Kidney epithelial cell (primary cell): ENCODE data around the gene TSPAN16. TPM values are rescaled to one million over a fixed set of nuclear protein-coding genes. Genes with fewer than 3 reads are reported as not detected.
"Not testable (repeated sequence)": the region's sequence is repeated elsewhere in the genome, so short reads cannot be mapped to it uniquely, and the experiment has no call there.

ENCODE experiments used
- DNase-seq: peaks from one replicate; pipeline ENCODE4 v3.0.0-alpha.2; 2010; ENCODE audit warnings: low read depth
- H3K27me3 ChIP-seq: 2 replicates; pipeline ENCODE4 v1.6.0; 2011; ENCODE audit warnings: low read length; ENCODE audit not compliant: control insufficient read depth, insufficient read depth
- H3K36me3 ChIP-seq: 2 replicates; pipeline ENCODE4 v1.5.1; 2011; ENCODE audit warnings: low read length; ENCODE audit not compliant: control insufficient read depth, insufficient read depth
- H3K4me3 ChIP-seq: 2 replicates; pipeline ENCODE4 v1.5.1; 2011; ENCODE audit warnings: low read depth, mild to moderate bottlenecking, control low read depth, low read length
- total RNA-seq: library from RNA; depleted of rRNA; stranded (reverse); fragments of >200 nt; gene quantifications from 2 replicates; pipeline ENCODE4 v1.2.3, GENCODE V29; 2015
- TF ChIP-seq, protein P1 (sequence below): IDR thresholded peaks from 2 replicates; pipeline ENCODE4 v1.5.1; 2011; ENCODE audit warnings: mild to moderate bottlenecking, moderate library complexity, low read length, control low read depth, inconsistent platforms; ENCODE audit not compliant: insufficient read depth, poor library complexity, severe bottlenecking

TSPAN16 gene
- total RNA-seq, 1 donor from 2014 or later, result not detected

DNA sequence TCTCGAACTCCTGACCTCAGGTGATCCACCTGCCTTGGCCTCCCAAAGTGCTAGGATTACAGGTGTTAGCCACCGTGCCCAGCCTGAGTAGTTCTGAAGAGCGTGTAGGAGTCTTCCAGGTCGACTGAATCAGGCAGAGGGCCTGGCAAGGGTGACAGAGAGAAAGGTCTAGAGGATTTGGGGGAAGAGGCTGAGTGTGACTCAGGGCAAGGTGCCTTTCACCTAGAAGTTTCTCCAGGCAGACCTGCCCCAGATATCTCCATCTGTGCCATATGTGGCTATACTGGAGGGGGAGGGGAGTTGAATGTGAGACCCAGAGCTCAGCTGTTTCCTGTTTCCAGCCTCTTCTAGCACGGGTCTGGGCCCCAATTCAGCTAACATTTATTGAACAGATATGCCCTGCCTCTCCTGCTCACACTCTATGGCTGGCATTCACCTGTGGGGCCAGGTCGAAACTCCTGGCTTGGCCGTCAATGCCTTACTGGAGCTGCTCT is 51.6 kb downstream of the TSPAN16 start:
- no peak for DNase-seq
- no peak overlapping the region for H3K4me3 ChIP-seq
- H3K27me3 ChIP-seq, result peaks cover 4% of the 10 kb centered on the region
- H3K36me3 ChIP-seq, result no peaks in the 10 kb centered on the region
- TF ChIP-seq, protein P1, sequence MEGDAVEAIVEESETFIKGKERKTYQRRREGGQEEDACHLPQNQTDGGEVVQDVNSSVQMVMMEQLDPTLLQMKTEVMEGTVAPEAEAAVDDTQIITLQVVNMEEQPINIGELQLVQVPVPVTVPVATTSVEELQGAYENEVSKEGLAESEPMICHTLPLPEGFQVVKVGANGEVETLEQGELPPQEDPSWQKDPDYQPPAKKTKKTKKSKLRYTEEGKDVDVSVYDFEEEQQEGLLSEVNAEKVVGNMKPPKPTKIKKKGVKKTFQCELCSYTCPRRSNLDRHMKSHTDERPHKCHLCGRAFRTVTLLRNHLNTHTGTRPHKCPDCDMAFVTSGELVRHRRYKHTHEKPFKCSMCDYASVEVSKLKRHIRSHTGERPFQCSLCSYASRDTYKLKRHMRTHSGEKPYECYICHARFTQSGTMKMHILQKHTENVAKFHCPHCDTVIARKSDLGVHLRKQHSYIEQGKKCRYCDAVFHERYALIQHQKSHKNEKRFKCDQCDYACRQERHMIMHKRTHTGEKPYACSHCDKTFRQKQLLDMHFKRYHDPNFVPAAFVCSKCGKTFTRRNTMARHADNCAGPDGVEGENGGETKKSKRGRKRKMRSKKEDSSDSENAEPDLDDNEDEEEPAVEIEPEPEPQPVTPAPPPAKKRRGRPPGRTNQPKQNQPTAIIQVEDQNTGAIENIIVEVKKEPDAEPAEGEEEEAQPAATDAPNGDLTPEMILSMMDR, result no peak

DNA sequence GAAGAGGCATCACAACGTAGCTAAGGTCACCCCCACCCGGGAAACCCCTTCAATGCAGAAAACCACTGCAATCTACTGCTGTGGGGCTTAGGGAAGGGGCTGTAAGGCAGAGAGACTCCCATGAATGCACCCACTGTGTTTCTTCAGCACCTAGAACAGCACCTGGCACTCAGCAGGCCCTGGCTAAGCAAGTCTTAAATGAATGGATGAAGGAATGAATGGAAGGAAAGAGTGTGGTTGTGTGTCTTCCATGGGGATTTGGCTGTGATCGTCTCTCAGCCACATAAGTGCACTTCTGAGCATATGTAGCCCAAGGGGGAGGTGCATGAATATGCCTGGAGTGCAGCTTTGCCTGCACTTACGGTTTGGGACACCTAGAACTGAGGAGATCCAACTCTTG is 53.2 kb downstream of the TSPAN16 start:
- H3K27me3 ChIP-seq, result peaks cover 4% of the 10 kb centered on the region
- H3K36me3 ChIP-seq, result no peaks in the 10 kb centered on the region
- no peak overlapping the region for H3K4me3 ChIP-seq
- no peak for DNase-seq
- TF ChIP-seq, protein P1, result no peak

DNA sequence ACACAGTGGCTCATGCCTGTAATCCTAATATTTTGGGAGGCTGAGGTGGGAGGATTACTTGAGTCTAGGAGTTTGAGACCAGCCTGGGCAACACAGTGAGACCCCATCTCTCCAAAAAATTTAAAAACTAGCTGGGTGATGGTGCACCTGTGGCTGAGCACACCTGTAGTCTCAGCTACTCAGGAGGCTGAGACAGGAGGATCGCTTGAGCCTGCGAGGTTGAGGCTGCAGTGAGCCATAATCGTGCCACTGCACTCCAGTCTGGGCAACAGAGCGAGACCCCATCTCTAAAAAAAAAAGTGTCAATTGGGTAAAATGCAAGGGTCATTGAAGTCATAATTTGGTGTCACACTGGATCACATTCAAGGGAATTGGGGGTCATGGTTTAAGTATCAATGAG is 58.1 kb downstream of the TSPAN16 start:
- not testable (repeated sequence) for H3K27me3 ChIP-seq, DNase-seq, H3K4me3 ChIP-seq, H3K36me3 ChIP-seq

DNA sequence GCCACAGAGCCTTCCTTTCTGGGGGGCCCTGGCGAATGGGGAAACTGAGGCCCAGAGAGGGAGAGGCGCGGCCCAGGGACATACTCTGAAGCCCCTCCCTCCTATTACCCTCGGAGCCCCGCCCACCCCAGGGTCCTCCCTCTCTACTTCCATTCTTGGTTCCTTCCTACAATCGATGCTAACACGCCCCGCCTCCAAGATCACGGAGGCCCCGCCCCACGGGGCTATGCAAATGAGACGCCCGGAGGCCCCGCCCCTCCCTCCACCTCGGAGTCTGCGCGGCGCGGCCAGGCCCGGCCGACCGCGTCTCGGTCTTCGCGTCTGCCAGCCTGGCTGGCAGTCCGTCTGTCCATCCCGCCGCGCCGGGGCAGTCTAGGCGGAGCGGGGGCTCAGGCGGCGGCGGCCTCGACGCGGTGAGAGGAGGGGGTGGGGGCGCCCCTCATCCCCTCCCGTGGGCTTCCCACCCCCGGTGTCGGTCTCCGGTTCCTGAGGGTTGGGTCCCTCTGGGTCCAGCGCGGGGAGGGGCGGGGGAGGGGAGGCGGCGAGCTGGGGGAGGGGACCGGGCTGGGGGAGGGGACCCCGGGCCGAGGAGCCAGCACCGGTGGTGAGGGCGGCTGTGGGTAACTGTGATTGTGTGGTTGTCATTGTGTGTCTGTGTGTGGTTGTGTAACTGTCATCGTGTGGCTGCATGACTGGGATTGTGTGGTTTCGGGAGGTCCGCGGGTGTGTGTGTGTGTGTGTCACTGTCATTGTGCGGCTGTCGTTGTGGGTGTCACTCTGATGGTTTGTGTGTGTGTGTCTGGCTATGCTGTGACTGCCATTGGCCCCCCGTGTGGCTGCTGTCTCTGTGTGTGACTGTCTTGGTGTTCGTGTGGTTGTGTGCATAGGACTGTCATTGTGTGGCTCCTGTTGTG is 59.5 kb downstream of the TSPAN16 start, which contains the start of gene PLPPR2:
PLPPR2 (plus strand) TSS at position 273 of the 914 bp plus-strand sequence. CDS start 2,242 bp downstream, outside the sequence.
- Histone ChIP-seq H3K27me3 (peaks cover 6% of the 10 kb centered on the region), H3K4me3 (peak within 1 kb of the TSS; percentile 56), H3K36me3 (no peaks in the 10 kb centered on the region)
- TF ChIP-seq, protein P1, result no peak
- DNase-seq, result no peak

DNA sequence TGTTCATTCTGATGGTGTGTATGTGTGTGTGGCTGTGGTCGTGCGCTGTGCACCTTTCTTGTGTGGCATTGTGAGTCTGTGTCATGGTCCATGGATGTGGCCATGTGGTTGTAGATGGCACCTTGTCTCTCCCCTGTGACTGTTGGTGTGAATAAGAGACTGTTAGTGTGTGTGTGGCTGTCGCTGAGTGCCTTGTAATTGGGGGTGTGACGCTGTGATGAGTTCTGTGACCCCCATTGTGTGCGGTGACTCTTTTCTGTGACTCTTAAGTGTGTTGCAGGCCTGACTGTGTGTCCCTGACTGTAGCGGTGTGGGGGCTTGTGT is 60.1 kb downstream of the TSPAN16 start:
- no peak for DNase-seq
- H3K27me3 ChIP-seq, result peaks cover 6% of the 10 kb centered on the region
- peak overlapping the region; percentile 56 for H3K4me3 ChIP-seq
- TF ChIP-seq, protein P1, result no peak
- H3K36me3 ChIP-seq, result no peaks in the 10 kb centered on the region

DNA sequence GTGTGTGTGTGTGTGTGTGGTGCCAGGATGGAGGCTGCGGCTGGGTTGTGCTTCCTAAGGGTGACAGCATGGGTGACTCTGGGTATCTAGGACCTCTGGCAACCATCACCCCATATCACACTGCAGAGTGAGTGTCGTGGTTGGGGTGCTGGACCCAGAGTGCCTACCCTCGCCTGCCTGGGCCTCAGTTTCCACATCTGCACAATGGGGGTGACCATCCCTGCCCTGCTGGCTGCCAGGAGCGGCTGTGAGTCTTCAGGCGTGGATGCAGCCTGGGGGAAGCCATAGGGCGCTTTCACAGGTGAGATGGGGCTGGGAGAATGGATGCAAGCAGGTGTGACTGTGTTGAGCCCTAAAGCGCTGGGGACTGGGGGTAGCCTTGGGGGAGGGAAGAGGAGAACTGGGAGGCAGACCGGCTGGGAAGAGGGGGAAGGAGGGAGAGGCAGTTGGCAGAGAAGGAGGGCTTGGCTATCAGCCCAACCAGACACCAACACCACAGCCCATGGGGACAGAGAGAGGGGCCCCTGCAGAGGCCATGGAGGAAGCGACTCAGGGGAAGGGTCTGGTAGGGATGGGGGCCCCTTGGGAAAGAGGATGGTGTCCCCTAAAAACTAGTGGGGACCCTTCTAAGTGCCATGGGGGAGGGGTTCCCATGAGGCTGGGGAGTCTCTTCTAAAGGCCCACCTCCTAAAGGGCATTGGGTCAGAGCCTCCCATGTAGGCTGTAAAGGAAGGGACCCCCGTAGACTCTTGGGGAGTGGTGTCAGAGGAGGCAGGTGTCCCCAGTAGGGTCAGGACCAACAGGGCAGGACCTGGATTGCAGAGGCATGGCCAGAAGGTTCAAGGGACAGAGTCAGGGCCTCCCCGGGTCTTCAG is 61.0 kb downstream of the TSPAN16 start:
- Histone ChIP-seq H3K4me3 (no peak overlapping the region), H3K36me3 (no peaks in the 10 kb centered on the region), H3K27me3 (peaks cover 2% of the 10 kb centered on the region)
- TF ChIP-seq, protein P1, result no peak
- no peak for DNase-seq
